Measurements from ENCODE around the gene CDHR3.

GRCh38 chr7:105917659-105918058 is 45.4 kb upstream of the CDHR3 start:
- TF ChIP-seq CTCF (conservative IDR thresholded peaks at IDR 0.05; ENCODE audit: low read length) (no peak), EZH2phosphoT487 (IDR thresholded peaks at IDR 0.05; ENCODE audit: borderline replicate concordance, low read depth, low read length) (no peak)

Measured in OCI-LY7 (cell line).